ENCODE measurements around the gene PRKCA.

DNA sequence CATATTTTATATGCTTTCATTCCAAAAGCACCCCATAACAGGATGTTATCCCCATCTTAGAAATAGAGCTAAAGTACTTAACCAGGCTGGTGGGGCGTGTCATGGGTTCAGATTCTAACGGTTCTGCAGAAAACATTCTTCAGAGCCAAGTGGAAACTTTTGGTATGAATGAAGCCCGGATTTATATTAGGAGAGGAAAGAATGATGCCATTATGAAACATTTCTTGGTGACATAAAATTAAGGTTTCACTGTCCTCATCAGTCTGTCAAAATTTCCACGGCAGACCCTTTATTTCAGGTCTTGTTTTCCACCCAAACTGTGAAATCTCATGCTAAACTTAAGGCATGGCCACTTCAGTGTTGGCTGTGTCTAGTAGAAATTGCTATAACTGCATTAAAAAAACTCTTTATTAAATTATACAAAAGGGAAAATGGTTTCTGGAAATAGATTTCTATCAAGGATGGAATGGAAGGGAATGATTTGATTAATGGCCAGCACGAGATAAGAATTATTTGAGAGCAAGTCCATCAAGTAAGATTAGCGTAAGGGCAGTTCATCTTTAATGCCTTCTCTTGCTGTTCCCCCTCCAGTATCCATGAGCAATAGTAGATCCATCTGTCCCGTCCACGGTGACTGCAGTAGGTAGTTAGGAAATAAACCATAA lies 11.7 kb downstream of the PRKCA start:
- TF ChIP-seq POLR2A (IDR thresholded peaks at IDR 0.05) (no peak), CTCF (IDR thresholded peaks at IDR 0.05) (no peak), EP300 (IDR thresholded peaks at IDR 0.05) (no peak)
